Measurements from ENCODE around the gene ZNF268.

The ZNF268 gene

GRCh38 chr12:133174901-133175300, 6.4 kb upstream of the ZNF268 start:
- DNase-seq (ENCODE audit: low read depth), result no peak
- in situ Hi-C loops (cut with HindIII; ENCODE audit: low sequenced_read_pairs), result loop anchor here (5.0 kb wide), 1 partner anchor 68 kb away; no protein-coding TSS in a partner anchor
- TF ChIP-seq, protein P1, sequence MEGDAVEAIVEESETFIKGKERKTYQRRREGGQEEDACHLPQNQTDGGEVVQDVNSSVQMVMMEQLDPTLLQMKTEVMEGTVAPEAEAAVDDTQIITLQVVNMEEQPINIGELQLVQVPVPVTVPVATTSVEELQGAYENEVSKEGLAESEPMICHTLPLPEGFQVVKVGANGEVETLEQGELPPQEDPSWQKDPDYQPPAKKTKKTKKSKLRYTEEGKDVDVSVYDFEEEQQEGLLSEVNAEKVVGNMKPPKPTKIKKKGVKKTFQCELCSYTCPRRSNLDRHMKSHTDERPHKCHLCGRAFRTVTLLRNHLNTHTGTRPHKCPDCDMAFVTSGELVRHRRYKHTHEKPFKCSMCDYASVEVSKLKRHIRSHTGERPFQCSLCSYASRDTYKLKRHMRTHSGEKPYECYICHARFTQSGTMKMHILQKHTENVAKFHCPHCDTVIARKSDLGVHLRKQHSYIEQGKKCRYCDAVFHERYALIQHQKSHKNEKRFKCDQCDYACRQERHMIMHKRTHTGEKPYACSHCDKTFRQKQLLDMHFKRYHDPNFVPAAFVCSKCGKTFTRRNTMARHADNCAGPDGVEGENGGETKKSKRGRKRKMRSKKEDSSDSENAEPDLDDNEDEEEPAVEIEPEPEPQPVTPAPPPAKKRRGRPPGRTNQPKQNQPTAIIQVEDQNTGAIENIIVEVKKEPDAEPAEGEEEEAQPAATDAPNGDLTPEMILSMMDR (IDR thresholded peaks at IDR 0.05; ENCODE audit: low read depth, low read length, missing control alignments), result no peak
- H3K4me3 ChIP-seq (ENCODE audit: low read depth, low read length), result no peak overlapping the region

DNA sequence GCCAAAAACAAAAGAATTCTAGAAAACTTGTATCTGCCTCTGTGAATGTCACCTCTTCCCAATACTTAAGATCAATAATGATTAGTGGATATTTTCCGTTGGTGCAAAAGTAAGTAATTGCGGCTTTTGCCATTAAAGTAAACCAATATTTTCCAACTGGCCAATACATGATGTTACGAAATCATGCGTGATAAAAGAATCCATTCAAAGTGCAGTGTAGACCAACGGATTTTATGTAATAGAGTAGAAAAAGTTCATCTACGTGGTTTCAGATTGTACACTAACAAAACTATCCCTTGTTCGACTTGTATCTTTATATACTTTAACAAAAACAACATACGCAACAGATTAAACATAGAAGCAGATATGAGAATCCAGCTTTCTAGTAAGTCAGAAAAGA, 626 bp upstream of the ZNF268 start:
- no peak for DNase-seq (ENCODE audit: low read depth)
- TF ChIP-seq, protein P1 (IDR thresholded peaks at IDR 0.05; ENCODE audit: low read depth, low read length, missing control alignments), result no peak
- H3K4me3 ChIP-seq (ENCODE audit: low read depth, low read length), result no peak overlapping the region
- in situ Hi-C loops (cut with HindIII; ENCODE audit: low sequenced_read_pairs), result no loop called here

DNA sequence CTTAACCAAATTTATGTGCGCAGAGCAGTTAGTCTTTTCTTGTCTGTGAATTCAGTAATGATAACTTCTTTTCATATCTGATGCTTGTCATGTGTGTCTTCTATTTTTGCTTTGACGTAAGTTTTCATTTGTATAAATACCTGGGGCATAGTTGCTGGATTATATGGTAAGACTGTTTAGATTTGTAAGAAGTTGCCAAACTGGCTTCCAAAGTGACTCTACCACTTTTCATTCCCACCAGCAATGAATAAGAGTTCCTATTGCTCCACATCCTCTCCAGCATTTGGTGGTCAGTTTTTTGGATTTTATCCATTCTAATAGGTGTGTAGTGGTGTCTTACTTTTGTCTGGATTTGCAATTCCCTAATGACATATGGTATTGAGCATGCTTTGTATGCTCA, 8.9 kb downstream of the ZNF268 start:
- TF ChIP-seq, protein P1 (IDR thresholded peaks at IDR 0.05; ENCODE audit: low read depth, low read length, missing control alignments), result no peak
- H3K4me3 ChIP-seq (ENCODE audit: low read depth, low read length), result no peak overlapping the region
- no peak for DNase-seq (ENCODE audit: low read depth)
- in situ Hi-C loops (cut with HindIII; ENCODE audit: low sequenced_read_pairs), result no loop called here

DNA sequence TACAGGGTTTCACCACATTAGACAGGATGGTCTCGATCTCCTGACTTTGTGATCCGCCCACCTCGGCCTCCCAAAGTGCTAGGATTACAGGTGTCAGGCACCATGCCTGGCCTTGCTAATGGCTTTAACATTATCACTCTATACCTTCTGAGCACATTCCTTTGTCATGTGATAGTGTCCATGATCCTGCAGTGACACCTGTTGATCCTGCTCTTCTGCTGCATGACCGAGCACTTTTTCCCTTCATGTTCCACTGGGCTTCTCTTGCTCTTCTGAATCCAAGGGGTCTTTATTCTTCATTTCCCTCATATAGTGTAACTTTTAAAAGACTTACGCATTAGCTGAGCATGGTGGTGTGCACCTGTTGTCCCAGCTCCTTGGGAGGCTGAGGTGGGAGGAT, 11.6 kb downstream of the ZNF268 start:
- in situ Hi-C loops (cut with HindIII; ENCODE audit: low sequenced_read_pairs), result no loop called here
- TF ChIP-seq, protein P1 (IDR thresholded peaks at IDR 0.05; ENCODE audit: low read depth, low read length, missing control alignments), result no peak
- DNase-seq (ENCODE audit: low read depth), result no peak
- no peak overlapping the region for H3K4me3 ChIP-seq (ENCODE audit: low read depth, low read length)

DNA sequence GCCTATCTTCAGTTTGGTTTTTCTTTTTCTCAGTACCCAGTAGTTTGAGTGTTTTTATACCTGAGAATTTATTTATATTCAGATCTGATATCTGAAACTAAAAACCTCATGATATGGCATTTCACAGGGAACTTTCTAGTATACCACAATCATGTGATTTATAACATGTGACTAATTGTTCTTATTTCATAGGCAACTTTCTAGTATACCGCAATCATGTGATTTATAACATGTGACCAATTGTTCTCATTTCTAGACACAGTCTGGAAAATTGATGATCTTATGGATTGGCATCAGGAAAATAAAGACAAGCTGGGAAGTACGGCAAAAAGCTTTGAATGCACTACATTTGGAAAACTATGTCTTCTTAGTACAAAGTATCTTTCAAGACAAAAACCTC, 20.6 kb downstream of the ZNF268 start:
- TF ChIP-seq, protein P1 (IDR thresholded peaks at IDR 0.05; ENCODE audit: low read depth, low read length, missing control alignments), result no peak
- DNase-seq (ENCODE audit: low read depth), result no peak
- in situ Hi-C loops (cut with HindIII; ENCODE audit: low sequenced_read_pairs), result no loop called here
- no peak overlapping the region for H3K4me3 ChIP-seq (ENCODE audit: low read depth, low read length)

DNA sequence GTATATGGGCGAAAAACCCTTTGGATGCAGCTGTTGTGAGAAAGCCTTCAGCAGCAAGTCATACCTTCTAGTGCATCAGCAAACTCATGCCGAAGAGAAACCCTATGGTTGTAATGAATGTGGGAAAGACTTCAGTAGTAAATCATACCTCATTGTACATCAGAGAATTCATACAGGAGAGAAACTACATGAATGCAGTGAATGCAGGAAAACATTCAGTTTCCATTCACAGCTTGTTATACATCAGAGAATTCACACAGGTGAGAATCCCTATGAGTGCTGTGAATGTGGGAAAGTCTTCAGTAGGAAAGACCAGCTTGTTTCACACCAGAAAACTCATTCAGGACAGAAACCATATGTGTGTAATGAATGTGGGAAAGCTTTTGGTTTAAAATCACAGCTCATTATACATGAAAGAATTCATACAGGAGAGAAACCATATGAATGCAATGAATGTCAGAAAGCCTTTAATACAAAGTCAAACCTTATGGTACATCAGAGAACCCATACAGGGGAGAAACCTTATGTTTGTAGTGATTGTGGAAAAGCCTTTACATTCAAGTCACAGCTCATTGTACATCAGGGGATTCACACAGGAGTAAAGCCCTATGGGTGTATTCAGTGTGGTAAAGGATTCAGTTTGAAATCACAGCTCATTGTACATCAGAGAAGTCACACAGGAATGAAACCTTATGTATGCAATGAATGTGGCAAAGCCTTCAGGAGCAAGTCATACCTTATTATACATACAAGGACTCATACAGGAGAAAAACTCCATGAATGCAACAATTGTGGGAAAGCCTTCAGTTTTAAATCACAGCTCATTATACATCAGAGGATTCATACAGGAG, 21.4 kb downstream of the ZNF268 start:
- in situ Hi-C loops (cut with HindIII; ENCODE audit: low sequenced_read_pairs), result no loop called here
- DNase-seq (ENCODE audit: low read depth), result peak; percentile 1
- H3K4me3 ChIP-seq (ENCODE audit: low read depth, low read length), result no peak overlapping the region
- TF ChIP-seq, protein P1 (IDR thresholded peaks at IDR 0.05; ENCODE audit: low read depth, low read length, missing control alignments), result no peak
